Kidney epithelial cell (primary cell): ENCODE data around the gene LARGE1. TPM values are rescaled to one million over a fixed set of nuclear protein-coding genes. Genes with fewer than 3 reads are reported as not detected.

Experiments
- DNase-seq: peaks from one replicate; pipeline ENCODE4 v3.0.0-alpha.2; 2010; ENCODE audit warnings: low read depth
- H3K27me3 ChIP-seq: 2 replicates; pipeline ENCODE4 v1.6.0; 2011; ENCODE audit warnings: low read length; ENCODE audit not compliant: control insufficient read depth, insufficient read depth
- H3K36me3 ChIP-seq: 2 replicates; pipeline ENCODE4 v1.5.1; 2011; ENCODE audit warnings: low read length; ENCODE audit not compliant: control insufficient read depth, insufficient read depth
- H3K4me3 ChIP-seq: 2 replicates; pipeline ENCODE4 v1.5.1; 2011; ENCODE audit warnings: low read depth, mild to moderate bottlenecking, control low read depth, low read length
- CTCF ChIP-seq: IDR thresholded peaks from 2 replicates; pipeline ENCODE4 v1.5.1; 2011; ENCODE audit warnings: mild to moderate bottlenecking, moderate library complexity, low read length, control low read depth, inconsistent platforms; ENCODE audit not compliant: insufficient read depth, poor library complexity, severe bottlenecking
- total RNA-seq: library from RNA; depleted of rRNA; stranded (reverse); fragments of >200 nt; gene quantifications from 2 replicates; pipeline ENCODE4 v1.2.3, GENCODE V29; 2015

LARGE1 gene
- total RNA-seq, 1 donor from 2014 or later, result 17.8 TPM

- no peak for DNase-seq
- no peaks in the 10 kb centered on the region for H3K27me3 ChIP-seq
- TF ChIP-seq CTCF, result no peak
- no peak overlapping the region for H3K4me3 ChIP-seq
- no peaks in the 10 kb centered on the region for H3K36me3 ChIP-seq
Observed at GRCh38 chr22:33472462-33473344, 447.6 kb downstream of the LARGE1 start.

GRCh38 chr22:33470456-33470855 lies 449.8 kb downstream of the LARGE1 start:
- Histone ChIP-seq H3K27me3 (no peaks in the 10 kb centered on the region), H3K4me3 (no peak overlapping the region), H3K36me3 (no peaks in the 10 kb centered on the region)
- DNase-seq, result no peak
- no peak for TF ChIP-seq CTCF

GRCh38 chr22:33467620-33468095 lies 452.6 kb downstream of the LARGE1 start:
- no peak for DNase-seq
- Histone ChIP-seq H3K36me3 (no peaks in the 10 kb centered on the region), H3K4me3 (no peak overlapping the region), H3K27me3 (no peaks in the 10 kb centered on the region)
- TF ChIP-seq CTCF, result peak; percentile 23

- H3K36me3 ChIP-seq, result no peaks in the 10 kb centered on the region
- H3K4me3 ChIP-seq, result no peak overlapping the region
- no peak for DNase-seq
- TF ChIP-seq CTCF, result no peak
- no peaks in the 10 kb centered on the region for H3K27me3 ChIP-seq
Observed at GRCh38 chr22:33467080-33467479, 453.2 kb downstream of the LARGE1 start.

GRCh38 chr22:33465554-33465953 lies 454.7 kb downstream of the LARGE1 start:
- Histone ChIP-seq H3K4me3 (no peak overlapping the region), H3K27me3 (no peaks in the 10 kb centered on the region), H3K36me3 (no peaks in the 10 kb centered on the region)
- no peak for DNase-seq
- TF ChIP-seq CTCF, result no peak

- Histone ChIP-seq H3K36me3 (no peaks in the 10 kb centered on the region), H3K4me3 (no peak overlapping the region), H3K27me3 (no peaks in the 10 kb centered on the region)
- TF ChIP-seq CTCF, result no peak
- DNase-seq, result no peak
Observed at GRCh38 chr22:33464698-33465097, 455.6 kb downstream of the LARGE1 start.
